GM12878 (cell line): Measurements from ENCODE around the gene CISTR. TPM values are rescaled to one million over a fixed set of nuclear protein-coding genes. Genes with fewer than 3 reads are reported as not detected.

ENCODE experiments used
- CTCF ChIP-seq, 3 experiments: IDR thresholded peaks in 2 of 3; conservative IDR thresholded peaks in 1 of 3; 2 replicates each; pipeline ENCODE4 v1.5.1; 2011; ENCODE audit warnings: low read depth in 3 of 3, low read length in 3 of 3, mild to moderate bottlenecking in 3 of 3, control low read depth in 2 of 3, moderate library complexity in 2 of 3, inconsistent platforms in 1 of 3, mixed read lengths in 1 of 3; ENCODE audit not compliant: control insufficient read depth in 2 of 3, insufficient read depth in 1 of 3; ENCODE audit errors: extremely low read depth in 1 of 3
- CUX1 ChIP-seq: IDR thresholded peaks from 2 replicates; pipeline ENCODE4 v1.6.1; 2012; ENCODE audit warnings: improper control_type of control experiment, low read depth, low read length; ENCODE audit not compliant: insufficient replicate concordance
- KLF5 ChIP-seq: fragments of 450-650 bp; IDR thresholded peaks from 2 replicates; pipeline ENCODE4 v1.6.1; 2014; ENCODE audit warnings: mild to moderate bottlenecking; ENCODE audit not compliant: partially characterized antibody
- SMAD1 ChIP-seq: fragments of 450-650 bp; IDR thresholded peaks from 2 replicates; pipeline ENCODE4 v1.6.1; 2018; ENCODE audit warnings: mild to moderate bottlenecking, low read depth; ENCODE audit not compliant: partially characterized antibody
- ZNF384 ChIP-seq: IDR thresholded peaks from 2 replicates; pipeline ENCODE4 v1.6.1; 2012; ENCODE audit warnings: low read depth, mild to moderate bottlenecking, low read length, improper control_type of control experiment, borderline replicate concordance
- polyA plus RNA-seq, 11 experiments: library from polyadenylated mRNA; depleted of rRNA in 4 of 11; unstranded in 6 of 11; stranded (reverse) in 5 of 11; fragments of >200 nt; fragmentation: Nextera tagmentation in 4 of 11; fragmentation: Illumina TruSeq in 1 of 11; extraction: Ambion mirVana in 4 of 11; extraction: Trizol in 1 of 11; gene quantifications; 1 replicate in 1 of 11; 2 replicates in 10 of 11; pipeline versions ENCODE4 v1.2.1 to v1.2.3, GENCODE V29; 2011 to 2016; ENCODE audit warnings: inconsistent platforms in 2 of 11, missing spikeins in 2 of 11, low read depth in 1 of 11
- total RNA-seq, 4 experiments: library from RNA; depleted of rRNA in 3 of 4; stranded (reverse); fragments of >200 nt in 3 of 4; fragmentation: Illumina TruSeq in 1 of 4; extraction: Trizol in 1 of 4; gene quantifications; 2 replicates each; pipeline versions ENCODE4 v1.2.1 to v1.2.3, GENCODE V29; 2013 to 2021

Gene CISTR
- total and polyA plus RNA-seq, 10 of the 15 experiments (the other 5 are each of a cell fraction or from before 2014, with no cell fraction given), result 0.26 TPM; not detected in 9

- TF ChIP-seq CUX1 (peak; percentile 22), ZNF384 (no peak), SMAD1 (no peak), CTCF (IDR thresholded peaks at IDR 0.05 in 2 of 3, conservative IDR thresholded peaks at IDR 0.05 in 1 of 3; ENCODE audit: control insufficient read depth in 2 of 3, extremely low read depth in 1 of 3, insufficient read depth in 1 of 3, low read depth in 3 of 3, low read length in 3 of 3) (peak; percentile 92 to 94 (median 93)), KLF5 (no peak)
Measured at GRCh38 chr12:53743266-53744129, 8.3 kb downstream of the CISTR start (continued).
